ENCODE data around the gene ZBTB46.

- TF ChIP-seq POLR2A (IDR thresholded peaks at IDR 0.05) (no peak), CTCF (IDR thresholded peaks at IDR 0.05) (no peak), POLR2AphosphoS5 (IDR thresholded peaks at IDR 0.05; ENCODE audit: insufficient read depth in 1 of 2, low read depth in 1 of 2) (peak in 1 of 2 donors; percentile 55)
Measured at GRCh38 chr20:63739130-63740069, 91.7 kb downstream of the ZBTB46 start, which contains the start of gene SLC2A4RG.

All from vagina (tissue), 2 donors.